Skeletal muscle satellite cell (primary cell): ENCODE results near the gene ZDHHC11.
"Not testable (repeated sequence)": the region's sequence is repeated elsewhere in the genome, so short reads cannot be mapped to it uniquely, and the experiment has no call there.

Experiments used
- H3K27me3 ChIP-seq: 2 replicates; pipeline ENCODE4 v1.7.0; 2013; ENCODE audit warnings: low read length; ENCODE audit not compliant: control insufficient read depth, insufficient read depth
- H3K36me3 ChIP-seq: 2 replicates; pipeline ENCODE4 v1.7.0; 2013; ENCODE audit warnings: mild to moderate bottlenecking, control low read depth, low read length; ENCODE audit not compliant: insufficient read depth
- H3K4me1 ChIP-seq: 2 replicates; pipeline ENCODE4 v1.7.0; 2013; ENCODE audit warnings: low read length; ENCODE audit not compliant: control insufficient read depth, insufficient read depth
- H3K4me2 ChIP-seq: 2 replicates; pipeline ENCODE4 v1.7.0; 2013; ENCODE audit warnings: mild to moderate bottlenecking, low read length
- H3K4me3 ChIP-seq: 2 replicates; pipeline ENCODE4 v1.7.0; 2013; ENCODE audit warnings: low read length
- H3K9ac ChIP-seq: 2 replicates; pipeline ENCODE4 v1.7.0; 2013; ENCODE audit warnings: mild to moderate bottlenecking, low read depth, low read length, moderate library complexity
- H3K9me3 ChIP-seq: replicated peaks from 2 replicates; pipeline ENCODE4 v1.7.0; 2013; ENCODE audit warnings: mild to moderate bottlenecking, control low read depth, low read length

Gene ZDHHC11

GRCh38 chr5:748011-748980 lies 102.5 kb downstream of the ZDHHC11 start:
- H3K4me1 ChIP-seq, H3K4me2 ChIP-seq, H3K27me3 ChIP-seq, H3K9ac ChIP-seq, H3K9me3 ChIP-seq, H3K36me3 ChIP-seq, H3K4me3 ChIP-seq: not testable (repeated sequence)

- H3K9me3 ChIP-seq, H3K36me3 ChIP-seq, H3K4me3 ChIP-seq, H3K27me3 ChIP-seq, H3K4me1 ChIP-seq, H3K9ac ChIP-seq, H3K4me2 ChIP-seq: not testable (repeated sequence)
Measured at GRCh38 chr5:747303-747844, 103.4 kb downstream of the ZDHHC11 start.

- H3K9ac ChIP-seq: no peak overlapping the region
- no peaks in the 10 kb centered on the region for H3K27me3 ChIP-seq
- H3K36me3 ChIP-seq: no peaks in the 10 kb centered on the region
Measured at GRCh38 chr5:746258-746761, 104.5 kb downstream of the ZDHHC11 start.

More at GRCh38 chr5:746258-746761, 104.5 kb downstream of the ZDHHC11 start:
- H3K9me3 ChIP-seq: no peaks in the 10 kb centered on the region
- no peaks in the 10 kb centered on the region for H3K4me1 ChIP-seq
- no peak overlapping the region for H3K4me3 ChIP-seq
- H3K4me2 ChIP-seq: no peak overlapping the region
